PFSK-1 (cell line): ENCODE data around the gene FFAR4.

Source experiments
- FOXP2 ChIP-seq: optimal IDR thresholded peaks from 2 replicates; pipeline ENCODE3; 2011; ENCODE audit warnings: borderline replicate concordance, control low read depth, inconsistent platforms; ENCODE audit not compliant: insufficient read depth; ENCODE audit errors: extremely low read length, extremely low read depth
- POLR2AphosphoS5 ChIP-seq: IDR thresholded peaks from 2 replicates; pipeline ENCODE4 v1.6.1; 2012; ENCODE audit warnings: low read depth, mild to moderate bottlenecking, control low read depth, low read length, moderate library complexity
- REST ChIP-seq, 2 experiments: IDR thresholded peaks; 2 replicates each; pipeline versions ENCODE4 v1.6.1 to v1.8.0; 2011 to 2012; ENCODE audit warnings: low read depth in 2 of 2, low read length in 2 of 2, control low read depth in 1 of 2, inconsistent platforms in 1 of 2, mild to moderate bottlenecking in 1 of 2, moderate library complexity in 1 of 2; ENCODE audit not compliant: insufficient read depth in 1 of 2
- SIN3A ChIP-seq: IDR thresholded peaks from 2 replicates; pipeline ENCODE4 v1.6.1; 2012; ENCODE audit warnings: mild to moderate bottlenecking, low read length, moderate library complexity, borderline replicate concordance; ENCODE audit not compliant: insufficient read depth
- TAF1 ChIP-seq: IDR thresholded peaks from 2 replicates; pipeline ENCODE4 v1.6.1; 2012; ENCODE audit warnings: low read length, control low read depth, borderline replicate concordance; ENCODE audit not compliant: insufficient read depth

FFAR4 gene

DNA sequence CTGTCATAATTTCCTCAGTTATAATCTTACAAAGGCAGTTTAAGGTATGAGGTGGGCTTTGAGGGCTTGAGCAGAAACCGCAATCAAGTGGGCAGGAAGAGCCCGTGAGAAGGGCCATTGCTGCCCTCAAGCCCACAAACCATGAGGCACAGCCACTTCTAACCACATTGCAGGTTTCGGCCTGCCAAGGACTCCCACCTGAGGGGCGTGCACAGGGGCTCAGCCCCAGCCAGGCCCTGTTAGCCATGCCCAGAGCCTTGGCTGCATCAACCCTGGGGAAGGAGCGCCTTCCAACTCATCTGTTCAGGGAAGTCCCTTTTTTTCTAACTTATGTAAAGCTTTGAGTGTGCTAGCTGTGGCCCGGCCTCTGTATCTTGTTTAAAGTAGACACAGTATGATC, 5.9 kb upstream of the FFAR4 start:
- TF ChIP-seq TAF1: no peak
- TF ChIP-seq FOXP2: no peak
- no peak for TF ChIP-seq REST (IDR thresholded peaks at IDR 0.05; ENCODE audit: insufficient read depth in 1 of 2, low read depth in 2 of 2, low read length in 2 of 2)
- TF ChIP-seq SIN3A: no peak
- no peak for TF ChIP-seq POLR2AphosphoS5

- TF ChIP-seq SIN3A: no peak
- no peak for TF ChIP-seq TAF1
- no peak for TF ChIP-seq FOXP2
- no peak for TF ChIP-seq POLR2AphosphoS5
- no peak for TF ChIP-seq REST (IDR thresholded peaks at IDR 0.05; ENCODE audit: insufficient read depth in 1 of 2, low read depth in 2 of 2, low read length in 2 of 2)
These were observed 1.0 kb upstream of the FFAR4 start for GRCh38 chr10:93565446-93565845.

DNA sequence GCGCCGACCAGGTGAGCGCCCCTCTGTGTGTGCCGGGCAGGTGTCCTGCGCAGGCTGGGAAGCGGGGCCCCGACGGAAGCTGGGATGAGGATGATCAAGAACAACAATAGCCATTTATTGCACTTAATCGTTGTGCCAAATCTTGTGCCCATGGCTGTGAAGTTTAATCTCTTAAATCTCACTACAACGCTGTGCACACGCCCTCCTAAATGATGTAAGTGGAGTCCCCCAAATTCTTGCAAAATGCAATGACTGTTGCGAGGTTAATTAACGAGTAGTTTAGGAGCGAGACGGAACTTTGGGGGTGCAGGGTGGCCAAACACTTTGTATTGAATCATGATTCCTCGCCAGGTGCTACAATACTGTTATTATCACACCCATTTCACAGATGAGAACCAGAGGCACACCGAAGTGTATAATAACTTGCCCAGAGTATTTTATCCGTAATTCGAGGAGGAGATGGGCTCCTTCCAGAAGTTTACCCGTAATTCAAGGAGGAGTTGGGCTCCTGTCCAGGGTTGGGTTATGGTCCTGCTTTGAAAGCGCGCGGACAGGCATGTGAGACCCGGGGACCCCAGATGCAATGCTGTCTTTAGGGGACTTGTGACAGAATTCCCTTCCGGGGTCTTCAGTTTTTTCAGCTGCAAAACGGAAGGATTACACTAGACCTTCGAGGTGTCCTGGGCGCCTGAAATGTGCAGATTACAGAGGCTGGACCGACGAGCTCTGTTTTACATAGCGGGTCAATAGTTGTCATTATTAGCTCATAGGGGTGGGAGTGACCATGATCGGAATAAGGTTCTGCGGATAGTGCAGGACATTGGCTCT, 1.0 kb downstream of the FFAR4 start:
- TF ChIP-seq POLR2AphosphoS5 (no peak), FOXP2 (no peak), REST (IDR thresholded peaks at IDR 0.05; ENCODE audit: insufficient read depth in 1 of 2, low read depth in 2 of 2, low read length in 2 of 2) (no peak), SIN3A (no peak), TAF1 (no peak)

- no peak for TF ChIP-seq SIN3A
- no peak for TF ChIP-seq TAF1
- no peak for TF ChIP-seq POLR2AphosphoS5
- no peak for TF ChIP-seq REST (IDR thresholded peaks at IDR 0.05; ENCODE audit: insufficient read depth in 1 of 2, low read depth in 2 of 2, low read length in 2 of 2)
These were observed 1.6 kb downstream of the FFAR4 start for GRCh38 chr10:93568105-93568390.

DNA sequence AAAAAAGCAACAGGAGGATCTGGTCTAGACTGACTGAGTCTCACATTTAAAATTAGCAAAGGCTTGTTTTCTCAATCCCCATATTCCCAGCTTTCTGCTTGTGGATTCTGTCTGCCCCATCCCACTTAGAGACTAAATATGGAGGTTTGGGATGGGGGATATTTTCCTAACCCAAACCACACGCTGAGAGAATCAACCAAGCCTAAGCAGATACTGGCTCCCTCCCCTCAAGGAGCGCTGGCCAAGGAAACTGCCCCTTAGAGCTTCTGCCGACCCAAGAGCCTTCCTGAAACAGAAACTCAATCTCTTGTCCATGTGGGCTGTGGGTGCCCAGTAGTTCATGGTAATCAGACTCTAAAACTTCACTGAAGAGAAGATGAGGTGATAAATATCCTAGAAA, 3.9 kb downstream of the FFAR4 start:
- TF ChIP-seq REST (IDR thresholded peaks at IDR 0.05; ENCODE audit: insufficient read depth in 1 of 2, low read depth in 2 of 2, low read length in 2 of 2): no peak
- TF ChIP-seq SIN3A: no peak
- TF ChIP-seq TAF1: no peak
- no peak for TF ChIP-seq POLR2AphosphoS5
- TF ChIP-seq FOXP2: no peak
